ENCODE data around the gene CELF2.
"Not testable (repeated sequence)": the region's sequence is repeated elsewhere in the genome, so short reads cannot be mapped to it uniquely, and the experiment has no call there.

Gene CELF2

DNA sequence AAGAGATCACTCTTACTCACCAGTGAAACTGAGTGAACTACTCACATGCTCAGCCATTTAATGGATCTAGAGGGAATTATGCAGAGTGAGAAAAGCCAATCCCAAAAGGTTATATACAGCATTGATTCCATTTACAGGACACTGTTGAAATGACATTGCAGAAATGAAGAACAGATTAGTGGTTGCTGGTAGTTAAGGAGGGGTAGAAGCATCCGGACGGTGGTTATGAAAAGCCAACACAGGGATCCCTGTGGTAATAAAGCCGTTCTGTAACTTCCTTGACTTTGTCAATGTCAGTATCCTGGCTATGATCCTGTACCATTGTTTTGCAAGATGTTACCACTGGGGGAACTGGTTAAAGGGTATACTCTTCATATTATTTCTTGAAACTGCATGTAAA, 340.3 kb downstream of the CELF2 start:
- no peak overlapping the region for H3K9ac ChIP-seq
- no peaks in the 10 kb centered on the region for H3K36me3 ChIP-seq (ENCODE audit: control insufficient read depth, insufficient read depth, low read length)
- H2AFZ ChIP-seq, result no peak overlapping the region
- H3K4me3 ChIP-seq (ENCODE audit: low read depth, low read length), result no peak overlapping the region
- TF ChIP-seq, protein P1, sequence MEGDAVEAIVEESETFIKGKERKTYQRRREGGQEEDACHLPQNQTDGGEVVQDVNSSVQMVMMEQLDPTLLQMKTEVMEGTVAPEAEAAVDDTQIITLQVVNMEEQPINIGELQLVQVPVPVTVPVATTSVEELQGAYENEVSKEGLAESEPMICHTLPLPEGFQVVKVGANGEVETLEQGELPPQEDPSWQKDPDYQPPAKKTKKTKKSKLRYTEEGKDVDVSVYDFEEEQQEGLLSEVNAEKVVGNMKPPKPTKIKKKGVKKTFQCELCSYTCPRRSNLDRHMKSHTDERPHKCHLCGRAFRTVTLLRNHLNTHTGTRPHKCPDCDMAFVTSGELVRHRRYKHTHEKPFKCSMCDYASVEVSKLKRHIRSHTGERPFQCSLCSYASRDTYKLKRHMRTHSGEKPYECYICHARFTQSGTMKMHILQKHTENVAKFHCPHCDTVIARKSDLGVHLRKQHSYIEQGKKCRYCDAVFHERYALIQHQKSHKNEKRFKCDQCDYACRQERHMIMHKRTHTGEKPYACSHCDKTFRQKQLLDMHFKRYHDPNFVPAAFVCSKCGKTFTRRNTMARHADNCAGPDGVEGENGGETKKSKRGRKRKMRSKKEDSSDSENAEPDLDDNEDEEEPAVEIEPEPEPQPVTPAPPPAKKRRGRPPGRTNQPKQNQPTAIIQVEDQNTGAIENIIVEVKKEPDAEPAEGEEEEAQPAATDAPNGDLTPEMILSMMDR (IDR thresholded peaks at IDR 0.05), result no peak
- no peaks in the 10 kb centered on the region for H3K9me3 ChIP-seq (ENCODE audit: control insufficient read depth, low read length)
- H3K4me1 ChIP-seq, result no peaks in the 10 kb centered on the region
- H3K79me2 ChIP-seq, result no peaks in the 10 kb centered on the region
- no peaks in the 10 kb centered on the region for H3K27me3 ChIP-seq (ENCODE audit: control insufficient read depth, insufficient read depth, low read length)
- H3K27ac ChIP-seq, result no peak overlapping the region
- H3K4me2 ChIP-seq (ENCODE audit: low read length), result no peak overlapping the region

DNA sequence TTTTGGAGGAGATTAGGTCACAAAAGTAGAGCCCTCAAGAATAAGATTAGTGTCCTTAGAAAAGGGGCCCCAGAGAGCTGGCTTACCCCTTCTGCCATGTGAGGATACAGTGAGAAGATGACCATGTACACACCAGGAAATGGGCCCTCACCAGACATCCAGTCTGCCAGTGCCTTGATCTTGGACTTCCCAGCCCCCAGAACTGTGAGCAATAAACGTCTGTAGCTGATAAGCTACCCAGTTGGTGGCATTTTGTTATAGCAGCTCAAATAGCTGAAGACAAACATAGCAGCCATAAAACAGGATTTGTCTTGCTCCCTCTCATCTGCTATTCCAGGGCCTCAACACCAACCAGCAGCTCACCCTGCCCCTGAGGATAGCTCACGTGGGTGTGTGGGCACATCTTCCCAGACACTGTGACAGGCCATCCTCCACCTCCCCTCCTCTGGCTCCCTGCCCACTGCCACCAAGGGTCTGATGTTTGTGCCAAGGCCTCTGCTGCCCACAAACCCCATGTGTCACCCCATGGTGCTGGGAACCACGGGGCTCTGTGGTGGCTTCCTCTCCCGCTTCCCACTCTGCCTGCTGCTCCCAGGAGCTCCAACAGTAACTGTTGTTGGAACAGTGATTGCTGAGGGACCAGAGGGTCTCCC, 341.4 kb downstream of the CELF2 start:
- no peak overlapping the region for H3K4me3 ChIP-seq (ENCODE audit: low read depth, low read length)
- TF ChIP-seq, protein P1 (IDR thresholded peaks at IDR 0.05), result no peak
- no peaks in the 10 kb centered on the region for H3K36me3 ChIP-seq (ENCODE audit: control insufficient read depth, insufficient read depth, low read length)
- H3K4me2 ChIP-seq (ENCODE audit: low read length), result no peak overlapping the region
- no peak overlapping the region for H3K27ac ChIP-seq
- H3K4me1 ChIP-seq, result no peaks in the 10 kb centered on the region
- no peaks in the 10 kb centered on the region for H3K9me3 ChIP-seq (ENCODE audit: control insufficient read depth, low read length)
- H3K79me2 ChIP-seq, result no peaks in the 10 kb centered on the region
- H3K9ac ChIP-seq, result no peak overlapping the region
- no peak overlapping the region for H2AFZ ChIP-seq
- no peaks in the 10 kb centered on the region for H3K27me3 ChIP-seq (ENCODE audit: control insufficient read depth, insufficient read depth, low read length)

DNA sequence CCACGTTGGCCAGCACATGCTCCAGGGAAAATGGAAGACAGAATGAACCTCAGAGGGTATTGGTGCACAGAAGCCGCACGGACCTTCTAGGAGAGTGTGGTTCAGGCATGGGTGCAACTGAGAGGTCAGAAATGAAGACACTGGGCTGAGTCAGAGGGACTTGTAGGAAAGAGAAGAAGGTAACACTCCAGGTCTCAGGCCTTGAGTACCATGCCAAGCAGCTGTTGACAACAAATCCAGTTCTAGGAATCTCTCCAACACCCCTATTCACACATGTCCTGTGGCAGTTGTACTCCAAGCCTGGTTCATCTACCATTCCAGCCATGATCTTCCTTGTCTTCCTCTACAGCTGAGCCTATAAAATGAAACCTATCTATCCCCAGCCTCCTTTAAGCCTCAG, 342.2 kb downstream of the CELF2 start:
- Histone ChIP-seq H3K9me3 (ENCODE audit: control insufficient read depth, low read length) (no peaks in the 10 kb centered on the region), H3K36me3 (ENCODE audit: control insufficient read depth, insufficient read depth, low read length) (no peaks in the 10 kb centered on the region), H3K4me1 (no peaks in the 10 kb centered on the region), H2AFZ (no peak overlapping the region), H3K27me3 (ENCODE audit: control insufficient read depth, insufficient read depth, low read length) (no peaks in the 10 kb centered on the region), H3K9ac (no peak overlapping the region), H3K27ac (no peak overlapping the region), H3K4me3 (ENCODE audit: low read depth, low read length) (no peak overlapping the region), H3K79me2 (no peaks in the 10 kb centered on the region), H3K4me2 (ENCODE audit: low read length) (no peak overlapping the region)
- TF ChIP-seq, protein P1 (IDR thresholded peaks at IDR 0.05), result no peak

DNA sequence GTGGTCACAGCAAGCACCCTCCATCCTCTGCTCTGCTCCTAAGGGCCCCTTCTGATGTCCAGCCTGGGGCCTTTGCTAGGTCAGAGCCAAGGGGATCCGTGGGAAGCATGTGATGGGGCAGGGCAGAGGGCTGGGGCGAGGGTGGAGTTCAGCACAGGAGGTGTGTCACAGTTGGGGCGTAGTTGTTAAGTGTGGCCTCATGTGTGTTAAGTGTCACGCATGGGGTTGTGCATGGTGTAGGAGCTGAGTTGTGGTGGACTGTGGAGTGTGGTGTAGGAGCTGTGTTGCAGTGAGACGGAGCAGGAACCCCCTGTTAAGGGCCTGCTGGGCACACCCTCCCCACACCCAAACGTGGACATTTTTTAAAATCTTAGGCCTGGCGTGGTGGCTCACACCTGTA, 345.8 kb downstream of the CELF2 start:
- H3K9ac ChIP-seq, result no peak overlapping the region
- no peaks in the 10 kb centered on the region for H3K36me3 ChIP-seq (ENCODE audit: control insufficient read depth, insufficient read depth, low read length)
- H3K9me3 ChIP-seq (ENCODE audit: control insufficient read depth, low read length), result no peaks in the 10 kb centered on the region
- no peak overlapping the region for H3K27ac ChIP-seq
- H2AFZ ChIP-seq, result no peak overlapping the region
- H3K4me3 ChIP-seq (ENCODE audit: low read depth, low read length), result no peak overlapping the region
- no peaks in the 10 kb centered on the region for H3K4me1 ChIP-seq
- no peaks in the 10 kb centered on the region for H3K27me3 ChIP-seq (ENCODE audit: control insufficient read depth, insufficient read depth, low read length)
- no peak overlapping the region for H3K4me2 ChIP-seq (ENCODE audit: low read length)
- no peaks in the 10 kb centered on the region for H3K79me2 ChIP-seq
- TF ChIP-seq, protein P1 (IDR thresholded peaks at IDR 0.05), result no peak

DNA sequence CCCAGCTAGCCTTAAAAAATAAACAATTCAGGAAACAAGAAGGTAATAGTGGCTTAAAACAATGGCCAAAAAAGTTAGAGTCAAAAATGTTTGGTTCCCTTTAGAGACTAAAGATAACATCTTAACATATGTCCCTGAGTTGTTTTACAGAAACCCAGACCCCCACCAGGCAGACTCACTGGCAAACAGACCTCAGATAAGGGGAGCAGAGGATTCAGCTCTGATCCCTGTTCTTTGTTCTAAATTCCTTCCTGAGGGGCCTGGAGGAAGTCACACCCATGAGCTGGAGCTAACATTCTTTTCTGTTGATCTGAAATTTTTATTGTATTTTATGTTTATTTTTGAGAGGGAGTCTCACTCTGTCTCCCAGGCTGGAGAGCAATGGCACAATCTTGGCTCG, 346.6 kb downstream of the CELF2 start:
- no peaks in the 10 kb centered on the region for H3K36me3 ChIP-seq (ENCODE audit: control insufficient read depth, insufficient read depth, low read length)
- no peaks in the 10 kb centered on the region for H3K9me3 ChIP-seq (ENCODE audit: control insufficient read depth, low read length)
- no peaks in the 10 kb centered on the region for H3K79me2 ChIP-seq
- H3K4me2 ChIP-seq (ENCODE audit: low read length), result no peak overlapping the region
- no peaks in the 10 kb centered on the region for H3K4me1 ChIP-seq
- H3K9ac ChIP-seq, result no peak overlapping the region
- H3K27me3 ChIP-seq (ENCODE audit: control insufficient read depth, insufficient read depth, low read length), result no peaks in the 10 kb centered on the region
- no peak overlapping the region for H3K4me3 ChIP-seq (ENCODE audit: low read depth, low read length)
- TF ChIP-seq, protein P1 (IDR thresholded peaks at IDR 0.05), result no peak
- no peak overlapping the region for H3K27ac ChIP-seq
- H2AFZ ChIP-seq, result no peak overlapping the region

DNA sequence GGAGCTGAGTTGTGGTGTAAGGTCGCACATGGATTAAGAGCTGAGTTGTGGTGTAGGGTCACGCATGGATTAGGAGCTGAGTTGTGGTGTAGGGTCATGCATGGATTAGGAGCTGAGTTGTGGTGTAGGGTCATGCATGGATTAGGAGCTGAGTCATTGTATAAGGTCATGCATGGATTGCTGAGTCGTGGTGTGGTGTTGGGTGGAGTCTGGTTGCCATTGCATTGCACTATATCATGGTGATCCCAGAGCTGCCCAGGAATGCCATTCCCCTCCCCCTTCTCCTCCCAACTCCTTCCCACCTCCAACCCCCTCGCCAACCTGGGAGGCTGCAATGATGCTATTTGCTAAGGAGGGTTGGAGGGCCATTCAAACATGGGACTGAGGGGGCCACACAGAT, 349.2 kb downstream of the CELF2 start:
- H3K4me2 ChIP-seq (ENCODE audit: low read length); H3K4me3 ChIP-seq (ENCODE audit: low read depth, low read length); H2AFZ ChIP-seq; H3K9me3 ChIP-seq (ENCODE audit: control insufficient read depth, low read length); H3K27ac ChIP-seq; H3K9ac ChIP-seq; H3K27me3 ChIP-seq (ENCODE audit: control insufficient read depth, insufficient read depth, low read length); H3K36me3 ChIP-seq (ENCODE audit: control insufficient read depth, insufficient read depth, low read length); H3K4me1 ChIP-seq; H3K79me2 ChIP-seq: not testable (repeated sequence)

Measured in parathyroid adenoma (tissue), 2 donors.